Smooth muscle cell (in vitro differentiated cells): ENCODE data around the gene C19orf53. TPM values are rescaled to one million over a fixed set of nuclear protein-coding genes. Genes with fewer than 3 reads are reported as not detected.

Source experiments
- DNase-seq: peaks from one replicate; lab custom pipeline; 2025; ENCODE audit not compliant: unreplicated experiment; lab: John Stamatoyannopoulos, UW
- H2AFZ ChIP-seq: fragments of 200-600 bp; sonication (generic); 2 replicates; pipeline ENCODE4 v1.6.0; 2016; ENCODE audit warnings: antibody characterized with exemption, low read depth, mild to moderate bottlenecking
- H3F3A ChIP-seq: fragments of 200-600 bp; sonication (generic); 2 replicates; pipeline ENCODE4 v1.6.0; 2017; ENCODE audit warnings: antibody characterized with exemption, low read depth
- H3K27ac ChIP-seq: fragments of 200-600 bp; sonication (generic); 2 replicates; pipeline ENCODE4 v1.5.1; 2016; ENCODE audit warnings: low read depth, mild to moderate bottlenecking
- H3K27me3 ChIP-seq: fragments of 200-600 bp; sonication (generic); 2 replicates; pipeline ENCODE4 v1.6.1; 2016; ENCODE audit warnings: low read depth, mild to moderate bottlenecking
- H3K36me3 ChIP-seq: fragments of 200-600 bp; sonication (generic); 2 replicates; pipeline ENCODE4 v1.5.1; 2016; ENCODE audit warnings: low read depth
- H3K4me1 ChIP-seq: fragments of 200-600 bp; sonication (generic); 2 replicates; pipeline ENCODE4 v1.5.1; 2016; ENCODE audit warnings: low read depth
- H3K4me2 ChIP-seq: fragments of 200-600 bp; sonication (generic); 2 replicates; pipeline ENCODE4 v1.6.0; 2016; ENCODE audit warnings: mild to moderate bottlenecking
- H3K4me3 ChIP-seq: fragments of 200-600 bp; sonication (generic); 2 replicates; pipeline ENCODE4 v1.5.1; 2016; ENCODE audit warnings: mild to moderate bottlenecking
- H3K79me2 ChIP-seq: fragments of 200-600 bp; sonication (generic); 2 replicates; pipeline ENCODE4 v1.6.0; 2016; ENCODE audit warnings: low read depth, mild to moderate bottlenecking
- H3K9ac ChIP-seq: fragments of 200-600 bp; sonication (generic); 2 replicates; pipeline ENCODE4 v1.6.0; 2016; ENCODE audit warnings: low read depth
- H3K9me3 ChIP-seq: fragments of 200-600 bp; sonication (generic); replicated peaks from 2 replicates; pipeline ENCODE4 v1.5.1; 2016; ENCODE audit warnings: low read depth
- H4K20me1 ChIP-seq: fragments of 200-600 bp; sonication (generic); 2 replicates; pipeline ENCODE4 v1.6.0; 2016; ENCODE audit warnings: low read depth
- CTCF ChIP-seq: fragments of 200-600 bp; sonication (generic); IDR thresholded peaks from 2 replicates; pipeline ENCODE4 v1.5.1; 2017; ENCODE audit warnings: borderline replicate concordance, mild to moderate bottlenecking, antibody characterized with exemption; ENCODE audit not compliant: insufficient read depth, poor library complexity, severe bottlenecking
- WGBS: methylation state at CpG from one replicate; pipeline ENCODE4 v1.1.7; 2016; ENCODE audit warnings: low lambda C conversion rate; 5-methylcytosine and 5-hydroxymethylcytosine counted together
- polyA plus RNA-seq: library from polyadenylated mRNA; unstranded; fragments of >200 nt; fragmentation: Nextera tagmentation; extraction: Ambion mirVana; gene quantifications from 2 replicates; pipeline ENCODE4 v1.2.1, GENCODE V29; 2016
- total RNA-seq: library from RNA; depleted of rRNA; stranded (reverse); fragments of >200 nt; gene quantifications from 2 replicates; pipeline ENCODE4 v1.2.3, GENCODE V29; 2014

Gene C19orf53
- total and polyA plus RNA-seq, 2 experiments from 2014 or later: 192 to 298 TPM

DNA sequence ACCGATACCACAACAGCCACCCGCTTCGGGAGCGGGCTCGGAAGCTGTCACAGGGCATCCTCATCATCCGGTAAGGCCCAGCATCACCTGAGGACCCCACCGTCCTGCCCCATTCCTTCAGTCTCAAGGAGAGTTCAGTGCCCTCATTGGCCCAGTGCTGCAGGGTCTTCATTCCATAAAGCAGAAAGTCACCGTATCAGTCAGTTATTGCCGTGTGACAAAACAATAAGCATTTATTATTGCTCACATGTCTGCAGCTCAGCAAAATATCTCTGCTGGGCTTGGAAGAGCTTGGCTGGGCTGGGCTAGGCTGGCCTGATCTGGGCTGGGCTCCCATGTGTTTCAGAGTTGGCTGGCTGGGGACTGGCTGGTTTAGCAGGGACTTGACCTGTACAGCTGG lies 18.0 kb upstream of the C19orf53 start:
- no peak overlapping the region for H3K4me3 ChIP-seq
- DNase-seq: no peak
- H3F3A ChIP-seq: no peaks in the 10 kb centered on the region
- no peak overlapping the region for H3K27ac ChIP-seq
- no peak overlapping the region for H3K4me2 ChIP-seq
- no peaks in the 10 kb centered on the region for H4K20me1 ChIP-seq
- peaks cover 7% of the 10 kb centered on the region for H3K79me2 ChIP-seq
- H3K27me3 ChIP-seq: no peaks in the 10 kb centered on the region
- no peak for TF ChIP-seq CTCF
- 97% methylated on average over 9 of the region's 9 CpGs for WGBS
- H3K36me3 ChIP-seq: peaks cover 3% of the 10 kb centered on the region
- no peaks in the 10 kb centered on the region for H3K9me3 ChIP-seq
- no peak overlapping the region for H2AFZ ChIP-seq
- no peak overlapping the region for H3K9ac ChIP-seq
- H3K4me1 ChIP-seq: no peaks in the 10 kb centered on the region

- DNase-seq: no peak
- WGBS: 90% methylated on average over 13 of the region's 15 CpGs
- no peaks in the 10 kb centered on the region for H4K20me1 ChIP-seq
- peaks cover 3% of the 10 kb centered on the region for H3K36me3 ChIP-seq
- H3K9me3 ChIP-seq: no peaks in the 10 kb centered on the region
- no peak overlapping the region for H3K27ac ChIP-seq
- H3K4me2 ChIP-seq: no peak overlapping the region
- no peak for TF ChIP-seq CTCF
- H3K4me1 ChIP-seq: no peaks in the 10 kb centered on the region
- H3K4me3 ChIP-seq: no peak overlapping the region
- no peaks in the 10 kb centered on the region for H3F3A ChIP-seq
- H3K9ac ChIP-seq: no peak overlapping the region
- H2AFZ ChIP-seq: no peak overlapping the region
- H3K27me3 ChIP-seq: no peaks in the 10 kb centered on the region
- H3K79me2 ChIP-seq: no peaks in the 10 kb centered on the region
Measured at GRCh38 chr19:13757805-13758772, 16.2 kb upstream of the C19orf53 start.

GRCh38 chr19:13758795-13759194 lies 15.5 kb upstream of the C19orf53 start:
- H3K9ac ChIP-seq: no peak overlapping the region
- H3K4me2 ChIP-seq: no peak overlapping the region
- no peak for TF ChIP-seq CTCF
- H3K9me3 ChIP-seq: no peaks in the 10 kb centered on the region
- H4K20me1 ChIP-seq: no peaks in the 10 kb centered on the region
- no peaks in the 10 kb centered on the region for H3F3A ChIP-seq
- H3K4me1 ChIP-seq: no peaks in the 10 kb centered on the region
- no peaks in the 10 kb centered on the region for H3K27me3 ChIP-seq
- no peak for DNase-seq
- H3K36me3 ChIP-seq: no peaks in the 10 kb centered on the region
- no peaks in the 10 kb centered on the region for H3K79me2 ChIP-seq
- H2AFZ ChIP-seq: no peak overlapping the region
- WGBS: 99% methylated on average over 24 of the region's 24 CpGs
- no peak overlapping the region for H3K4me3 ChIP-seq
- no peak overlapping the region for H3K27ac ChIP-seq

GRCh38 chr19:13761423-13761822 lies 12.8 kb upstream of the C19orf53 start:
- H3K4me1 ChIP-seq: no peaks in the 10 kb centered on the region
- H3K27me3 ChIP-seq: no peaks in the 10 kb centered on the region
- WGBS: 86% methylated on average over 7 of the region's 8 CpGs
- H3K4me2 ChIP-seq: no peak overlapping the region
- no peak for TF ChIP-seq CTCF
- H4K20me1 ChIP-seq: no peaks in the 10 kb centered on the region
- no peak overlapping the region for H3K27ac ChIP-seq
- H3K9ac ChIP-seq: no peak overlapping the region
- H3K36me3 ChIP-seq: no peaks in the 10 kb centered on the region
- no peaks in the 10 kb centered on the region for H3F3A ChIP-seq
- H3K4me3 ChIP-seq: no peak overlapping the region
- H3K79me2 ChIP-seq: no peaks in the 10 kb centered on the region
- H2AFZ ChIP-seq: no peak overlapping the region
- no peak for DNase-seq
- H3K9me3 ChIP-seq: no peaks in the 10 kb centered on the region
